ENCODE results near the gene PIGP. TPM values are rescaled to one million over a fixed set of nuclear protein-coding genes. Genes with fewer than 3 reads are reported as not detected.
A peak's percentile ranks its signal among the peaks of the same experiment; 100 is the strongest.

Gene PIGP
- total RNA-seq, 1 donor from 2014 or later = 21.2 TPM

- Mint-ChIP-seq H3K36me3 (ENCODE audit: low read depth, unreplicated experiment) (peaks cover 7% of the 10 kb centered on the region), H3K4me1 (ENCODE audit: low read depth, unreplicated experiment) (peaks cover 6% of the 10 kb centered on the region), H3K9me3 (ENCODE audit: unreplicated experiment) (no peaks in the 10 kb centered on the region), H3K27me3 (ENCODE audit: low read depth, unreplicated experiment) (no peaks in the 10 kb centered on the region), H3K4me3 (ENCODE audit: unreplicated experiment) (no peak overlapping the region), H3K27ac (ENCODE audit: unreplicated experiment) (no peak overlapping the region)
- Histone ChIP-seq H3K9ac (ENCODE audit: low read length) (no peak overlapping the region), H3K36me3 (ENCODE audit: insufficient read depth, low read length) (peaks cover 10% of the 10 kb centered on the region), H3K27ac (ENCODE audit: low read depth, low read length) (no peak overlapping the region), H2AFZ (ENCODE audit: low read depth, low read length) (no peak overlapping the region), H3K4me2 (ENCODE audit: low read length) (no peak overlapping the region), H3K9me3 (ENCODE audit: insufficient read depth, low read depth, low read length) (no peaks in the 10 kb centered on the region), H3K27me3 (ENCODE audit: insufficient read depth, low read length) (no peaks in the 10 kb centered on the region), H3K4me1 (ENCODE audit: insufficient read depth, low read length) (peaks cover 6% of the 10 kb centered on the region), H3K79me2 (ENCODE audit: insufficient read depth, low read length) (peaks cover 96% of the 10 kb centered on the region), H3K4me3 (ENCODE audit: insufficient read depth, low read depth, low read length) (no peak overlapping the region), H4K20me1 (ENCODE audit: insufficient read depth, low read length) (peaks cover 92% of the 10 kb centered on the region)
- no peak for FAIRE-seq
- DNase-seq (ENCODE audit: low read depth) = no peak
- TF ChIP-seq EZH2 (IDR thresholded peaks at IDR 0.05; ENCODE audit: insufficient read depth, low read length) (no peak), CTCF (IDR thresholded peaks at IDR 0.05; ENCODE audit: insufficient read depth, low read depth, low read length) (no peak)
Measured at GRCh38 chr21:37085726-37086125, 12.9 kb upstream of the PIGP start.

- Histone ChIP-seq H3K9me3 (ENCODE audit: insufficient read depth, low read depth, low read length) (no peaks in the 10 kb centered on the region), H3K27ac (ENCODE audit: low read depth, low read length) (no peak overlapping the region), H3K4me1 (ENCODE audit: insufficient read depth, low read length) (peaks cover 6% of the 10 kb centered on the region), H4K20me1 (ENCODE audit: insufficient read depth, low read length) (peaks cover 93% of the 10 kb centered on the region), H2AFZ (ENCODE audit: low read depth, low read length) (no peak overlapping the region), H3K36me3 (ENCODE audit: insufficient read depth, low read length) (peaks cover 2% of the 10 kb centered on the region), H3K4me2 (ENCODE audit: low read length) (no peak overlapping the region), H3K79me2 (ENCODE audit: insufficient read depth, low read length) (peaks cover 96% of the 10 kb centered on the region), H3K9ac (ENCODE audit: low read length) (no peak overlapping the region), H3K27me3 (ENCODE audit: insufficient read depth, low read length) (no peaks in the 10 kb centered on the region), H3K4me3 (ENCODE audit: insufficient read depth, low read depth, low read length) (no peak overlapping the region)
- Mint-ChIP-seq H3K27ac (ENCODE audit: unreplicated experiment) (no peak overlapping the region), H3K4me3 (ENCODE audit: unreplicated experiment) (no peak overlapping the region), H3K4me1 (ENCODE audit: low read depth, unreplicated experiment) (peaks cover 12% of the 10 kb centered on the region), H3K36me3 (ENCODE audit: low read depth, unreplicated experiment) (peaks cover 7% of the 10 kb centered on the region), H3K9me3 (ENCODE audit: unreplicated experiment) (no peaks in the 10 kb centered on the region), H3K27me3 (ENCODE audit: low read depth, unreplicated experiment) (no peaks in the 10 kb centered on the region)
- DNase-seq (ENCODE audit: low read depth) = no peak
- TF ChIP-seq CTCF (IDR thresholded peaks at IDR 0.05; ENCODE audit: insufficient read depth, low read depth, low read length) (no peak), EZH2 (IDR thresholded peaks at IDR 0.05; ENCODE audit: insufficient read depth, low read length) (no peak)
- peak; percentile 29 for FAIRE-seq
Measured at GRCh38 chr21:37082856-37083528, 10.1 kb upstream of the PIGP start.

- Histone ChIP-seq H3K9ac (ENCODE audit: low read length) (no peak overlapping the region), H3K4me2 (ENCODE audit: low read length) (no peak overlapping the region), H3K4me1 (ENCODE audit: insufficient read depth, low read length) (peaks cover 4% of the 10 kb centered on the region), H3K36me3 (ENCODE audit: insufficient read depth, low read length) (no peaks in the 10 kb centered on the region), H3K27ac (ENCODE audit: low read depth, low read length) (no peak overlapping the region), H3K9me3 (ENCODE audit: insufficient read depth, low read depth, low read length) (no peaks in the 10 kb centered on the region), H4K20me1 (ENCODE audit: insufficient read depth, low read length) (peaks cover 94% of the 10 kb centered on the region), H3K4me3 (ENCODE audit: insufficient read depth, low read depth, low read length) (no peak overlapping the region), H3K79me2 (ENCODE audit: insufficient read depth, low read length) (peaks cover 96% of the 10 kb centered on the region), H2AFZ (ENCODE audit: low read depth, low read length) (no peak overlapping the region), H3K27me3 (ENCODE audit: insufficient read depth, low read length) (no peaks in the 10 kb centered on the region)
- Mint-ChIP-seq H3K36me3 (ENCODE audit: low read depth, unreplicated experiment) (peaks cover 7% of the 10 kb centered on the region), H3K9me3 (ENCODE audit: unreplicated experiment) (no peaks in the 10 kb centered on the region), H3K27ac (ENCODE audit: unreplicated experiment) (no peak overlapping the region), H3K4me3 (ENCODE audit: unreplicated experiment) (no peak overlapping the region), H3K4me1 (ENCODE audit: low read depth, unreplicated experiment) (peaks cover 12% of the 10 kb centered on the region), H3K27me3 (ENCODE audit: low read depth, unreplicated experiment) (no peaks in the 10 kb centered on the region)
- FAIRE-seq (no peak), DNase-seq (ENCODE audit: low read depth) (no peak)
- TF ChIP-seq EZH2 (IDR thresholded peaks at IDR 0.05; ENCODE audit: insufficient read depth, low read length) (no peak), CTCF (IDR thresholded peaks at IDR 0.05; ENCODE audit: insufficient read depth, low read depth, low read length) (no peak)
Measured at GRCh38 chr21:37082375-37082774, 9.5 kb upstream of the PIGP start.
